Measurements from ENCODE around the gene ATM. TPM values are rescaled to one million over a fixed set of nuclear protein-coding genes. Genes with fewer than 3 reads are reported as not detected.
"Not testable (repeated sequence)": the region's sequence is repeated elsewhere in the genome, so short reads cannot be mapped to it uniquely, and the experiment has no call there.

The ATM gene
- total RNA-seq, 2 donors from 2014 or later, result 36.4 to 81.3 TPM

- Mint-ChIP-seq H3K36me3 (peaks cover 23 to 27% of the 10 kb centered on the region in 2 donors), H3K27ac (no peak overlapping the region), H3K9me3 (peaks cover 4% of the 10 kb centered on the region in 2 donors)
- no peak for DNase-seq (ENCODE audit: low spot score in 2 of 2)
- ATAC-seq, result no peak
Observed at GRCh38 chr11:108370990-108371389, 148.1 kb downstream of the ATM start.

DNA sequence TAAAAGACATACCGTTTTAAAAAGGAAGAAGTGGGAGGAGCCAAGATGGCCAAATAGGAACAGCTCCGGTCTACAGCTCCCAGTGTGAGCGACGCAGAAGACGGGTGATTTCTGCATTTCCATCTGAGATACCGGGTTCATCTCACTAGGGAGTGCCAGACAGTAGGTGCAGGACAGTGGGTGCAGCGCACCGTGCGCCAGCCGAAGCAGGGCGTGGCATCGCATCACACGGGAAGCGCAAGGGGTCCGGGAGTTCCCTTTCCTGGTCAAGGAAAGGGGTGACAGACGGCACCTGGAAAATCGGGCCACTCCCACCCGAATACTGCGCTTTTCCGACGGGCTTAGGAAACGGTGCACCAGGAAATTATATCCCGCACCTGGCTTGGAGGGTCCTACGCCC, 150.6 kb downstream of the ATM start:
- not testable (repeated sequence) for H3K9me3 Mint-ChIP-seq; ATAC-seq; DNase-seq (ENCODE audit: low spot score in 2 of 2); H3K27ac Mint-ChIP-seq
- peaks cover 14 to 27% of the 10 kb centered on the region in 2 donors for H3K36me3 Mint-ChIP-seq

DNA sequence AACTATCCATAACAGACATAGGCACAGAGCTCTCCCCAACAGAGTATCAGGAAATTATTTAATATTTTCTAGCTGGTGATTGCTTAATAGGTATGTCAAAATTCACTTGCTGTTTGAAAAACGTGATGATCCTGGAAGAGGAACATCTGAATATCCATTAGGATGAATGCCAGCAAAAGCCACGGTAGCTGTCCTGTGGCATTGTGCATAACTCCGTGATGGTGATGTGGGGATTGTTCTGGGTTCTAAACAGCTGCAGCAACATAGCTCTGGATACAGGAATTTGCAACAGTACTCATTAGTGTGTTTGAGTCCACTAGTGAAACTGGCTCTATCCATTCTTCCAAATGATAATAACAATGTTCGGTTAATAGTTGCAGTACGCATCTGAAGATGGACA, 165.7 kb downstream of the ATM start:
- DNase-seq (ENCODE audit: low spot score in 2 of 2) (no peak), ATAC-seq (no peak)
- Mint-ChIP-seq H3K27ac (no peak overlapping the region), H3K36me3 (no peaks in the 10 kb centered on the region), H3K9me3 (no peaks in the 10 kb centered on the region)

GRCh38 chr11:108392353-108392752, 169.5 kb downstream of the ATM start:
- no peak for DNase-seq (ENCODE audit: low spot score in 2 of 2)
- Mint-ChIP-seq H3K36me3 (no peaks in the 10 kb centered on the region), H3K27ac (no peak overlapping the region), H3K9me3 (no peaks in the 10 kb centered on the region)
- no peak for ATAC-seq

DNA sequence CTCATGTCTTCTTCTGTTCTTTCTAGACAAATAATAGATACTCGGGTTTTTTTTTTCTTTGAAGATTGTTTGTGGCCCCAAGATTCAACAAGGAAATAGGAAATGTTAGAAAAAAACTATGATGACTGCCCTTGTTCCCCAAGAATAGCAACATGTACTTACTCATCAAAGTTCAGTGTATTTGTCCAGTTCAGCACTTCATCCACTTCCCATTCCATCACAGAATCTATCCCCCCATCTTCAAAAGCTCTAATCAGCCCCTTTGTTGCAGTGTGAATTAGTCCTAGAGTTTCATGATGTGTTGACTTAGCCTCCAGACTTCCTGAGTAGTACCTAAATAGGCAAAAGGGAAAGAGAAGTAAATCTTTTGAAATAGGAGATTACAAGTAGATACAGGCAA, 170.2 kb downstream of the ATM start:
- no peak for ATAC-seq
- Mint-ChIP-seq H3K9me3 (no peaks in the 10 kb centered on the region), H3K36me3 (no peaks in the 10 kb centered on the region), H3K27ac (no peak overlapping the region)
- no peak for DNase-seq (ENCODE audit: low spot score in 2 of 2)

- H3K9me3 Mint-ChIP-seq, result no peaks in the 10 kb centered on the region
- H3K27ac Mint-ChIP-seq, result no peak overlapping the region
- ATAC-seq (no peak), DNase-seq (ENCODE audit: low spot score in 2 of 2) (no peak)
- H3K36me3 Mint-ChIP-seq, result no peaks in the 10 kb centered on the region
Observed at GRCh38 chr11:108394744-108395284, 171.9 kb downstream of the ATM start.

GRCh38 chr11:108396672-108397071, 173.8 kb downstream of the ATM start:
- H3K27ac Mint-ChIP-seq, result not testable (repeated sequence)

GRCh38 chr11:108398439-108398838, 175.6 kb downstream of the ATM start:
- Mint-ChIP-seq H3K36me3 (no peaks in the 10 kb centered on the region), H3K9me3 (no peaks in the 10 kb centered on the region), H3K27ac (no peak overlapping the region)
- no peak for DNase-seq (ENCODE audit: low spot score in 2 of 2)
- ATAC-seq, result no peak

More at GRCh38 chr11:108396672-108397071, 173.8 kb downstream of the ATM start:
- not testable (repeated sequence) for H3K9me3 Mint-ChIP-seq; DNase-seq (ENCODE audit: low spot score in 2 of 2); ATAC-seq; H3K36me3 Mint-ChIP-seq

DNA sequence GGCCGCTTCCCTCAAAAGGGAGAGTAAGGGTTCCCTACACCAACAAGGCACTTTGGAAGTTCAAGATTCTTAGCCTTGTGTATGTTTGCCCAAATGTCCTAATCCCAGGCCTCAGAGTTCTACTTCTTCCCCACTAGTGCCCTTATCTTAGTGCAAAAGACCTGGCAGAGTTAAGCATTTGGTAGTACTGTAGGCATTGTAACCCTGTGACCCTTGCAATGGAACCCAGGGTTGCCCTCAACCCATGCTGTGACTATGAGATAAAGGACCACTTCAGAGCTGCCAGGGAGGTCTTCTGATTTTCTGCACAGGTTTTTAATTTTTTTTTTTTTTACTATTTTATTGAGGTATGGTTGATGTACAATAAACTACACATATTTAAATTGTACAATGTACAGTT, 179.4 kb downstream of the ATM start:
- Mint-ChIP-seq H3K9me3 (no peaks in the 10 kb centered on the region), H3K27ac (no peak overlapping the region), H3K36me3 (no peaks in the 10 kb centered on the region)
- ATAC-seq (no peak), DNase-seq (ENCODE audit: low spot score in 2 of 2) (no peak)

- Mint-ChIP-seq H3K9me3 (no peaks in the 10 kb centered on the region), H3K36me3 (no peaks in the 10 kb centered on the region), H3K27ac (no peak overlapping the region)
- ATAC-seq (no peak), DNase-seq (ENCODE audit: low spot score in 2 of 2) (no peak)
Observed at GRCh38 chr11:108403052-108403451, 180.2 kb downstream of the ATM start.

DNA sequence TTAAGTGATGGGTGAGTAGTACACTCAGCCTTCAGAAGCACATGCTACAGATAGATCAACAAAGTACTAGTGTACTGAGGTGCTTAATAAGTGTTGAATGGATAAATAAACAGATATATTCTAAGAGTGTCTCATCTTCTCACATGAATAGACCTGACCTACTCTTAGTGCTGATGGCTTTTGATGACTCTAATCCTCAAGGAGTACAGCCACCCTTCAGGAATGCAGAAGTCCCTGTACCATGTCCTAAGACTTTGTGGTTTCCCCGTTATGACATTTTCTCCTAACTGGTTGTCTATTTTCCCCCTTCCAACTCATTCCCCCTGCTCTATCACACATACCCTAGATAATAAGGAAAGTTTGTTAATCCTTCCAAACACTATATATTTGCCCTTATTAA, 182.8 kb downstream of the ATM start:
- H3K27ac Mint-ChIP-seq, result no peak overlapping the region
- ATAC-seq (no peak), DNase-seq (ENCODE audit: low spot score in 2 of 2) (no peak)
- no peaks in the 10 kb centered on the region for H3K36me3 Mint-ChIP-seq
- no peaks in the 10 kb centered on the region for H3K9me3 Mint-ChIP-seq

- ATAC-seq, result no peak
- Mint-ChIP-seq H3K36me3 (peaks cover 0 to 6% of the 10 kb centered on the region in 2 donors), H3K9me3 (peaks cover 0 to 5% of the 10 kb centered on the region in 2 donors), H3K27ac (no peak overlapping the region)
- no peak for DNase-seq (ENCODE audit: low spot score in 2 of 2)
Observed at GRCh38 chr11:108414958-108415357, 192.1 kb downstream of the ATM start.

DNA sequence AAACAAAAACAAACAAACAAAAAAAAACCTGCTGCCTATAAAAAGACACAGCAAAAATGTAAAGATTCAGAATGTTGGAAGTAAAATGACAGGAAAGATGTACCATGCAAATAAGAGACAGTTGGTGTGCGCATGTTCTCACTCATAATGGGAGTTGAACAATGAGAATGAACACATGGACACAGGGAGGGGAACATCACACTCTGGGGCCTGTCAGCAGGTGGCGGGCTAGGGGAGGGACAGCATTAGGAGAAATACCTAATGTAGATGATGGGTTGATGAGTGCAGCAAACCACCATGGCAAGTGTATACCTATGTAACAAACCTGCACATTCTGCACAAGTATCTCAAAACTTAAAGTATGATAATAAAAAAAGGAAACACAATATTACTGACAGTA, 194.7 kb downstream of the ATM start:
- DNase-seq (ENCODE audit: low spot score in 2 of 2); H3K36me3 Mint-ChIP-seq; H3K9me3 Mint-ChIP-seq; ATAC-seq; H3K27ac Mint-ChIP-seq: not testable (repeated sequence)

Other genes with a start within 250 kb of the ATM start
- gene CUL5, start 214.2 kb upstream of the ATM start, total RNA-seq, result 10 to 100 TPM; 34.8 to 36.4 TPM
- gene ACAT1, start 101.5 kb upstream of the ATM start, total RNA-seq, result 10 to 100 TPM; 71.9 to 79.5 TPM
- 10 to 100 TPM; 27.4 to 52.9 TPM for gene NPAT, start 429 bp upstream of the ATM start, total RNA-seq
- gene C11orf65, start 244.5 kb downstream of the ATM start, total RNA-seq, result 1 to 10 TPM in 1 of 2 donors, under 1 TPM in 1; 0.66 to 1.2 TPM

Data from activated naive CD4-positive, alpha-beta T cell treated with anti-CD3 and anti-CD28 coated beads, Interleukin-2, amount 50 U/mL, for 72 hours (primary cell).